NT2/D1 (cell line): ENCODE measurements around the gene PTPN18.
"Not testable (repeated sequence)": the region's sequence is repeated elsewhere in the genome, so short reads cannot be mapped to it uniquely, and the experiment has no call there.

Source experiments
- DNase-seq: peaks from one replicate; pipeline ENCODE4 v3.0.0-alpha.2; 2011; ENCODE audit warnings: low read depth, low spot score
- H3K27me3 ChIP-seq: 2 replicates; pipeline ENCODE4 v1.6.0; 2011; ENCODE audit warnings: mild to moderate bottlenecking; ENCODE audit not compliant: insufficient read length, insufficient read depth
- H3K36me3 ChIP-seq: 2 replicates; pipeline ENCODE4 v1.6.1; 2011; ENCODE audit warnings: mild to moderate bottlenecking, low read length, mixed read lengths; ENCODE audit not compliant: insufficient read depth, insufficient read length
- H3K4me1 ChIP-seq: 2 replicates; pipeline ENCODE4 v1.5.1; 2011; ENCODE audit not compliant: insufficient read depth, insufficient read length
- H3K4me3 ChIP-seq: 2 replicates; pipeline ENCODE4 v1.5.1; 2011; ENCODE audit warnings: low read depth; ENCODE audit not compliant: insufficient read length
- H3K9ac ChIP-seq: 2 replicates; pipeline ENCODE4 v1.6.0; 2011; ENCODE audit warnings: low read depth; ENCODE audit not compliant: insufficient read length
- H3K9me3 ChIP-seq: 2 replicates; pipeline ENCODE4 v1.5.1; 2011; ENCODE audit warnings: mild to moderate bottlenecking, low read length; ENCODE audit not compliant: insufficient read depth
- SUZ12 ChIP-seq: IDR thresholded peaks from 2 replicates; pipeline ENCODE4 v1.6.1; 2011; ENCODE audit not compliant: insufficient read length, insufficient read depth; ENCODE audit errors: extremely low read depth
- YY1 ChIP-seq: IDR thresholded peaks from 2 replicates; pipeline ENCODE4 v1.6.1; 2011; ENCODE audit not compliant: insufficient read length, insufficient read depth
- ZNF274 ChIP-seq: IDR thresholded peaks from 2 replicates; pipeline ENCODE4 v1.6.1; 2011; ENCODE audit warnings: mild to moderate bottlenecking, low read depth, low read length

PTPN18 gene

DNA sequence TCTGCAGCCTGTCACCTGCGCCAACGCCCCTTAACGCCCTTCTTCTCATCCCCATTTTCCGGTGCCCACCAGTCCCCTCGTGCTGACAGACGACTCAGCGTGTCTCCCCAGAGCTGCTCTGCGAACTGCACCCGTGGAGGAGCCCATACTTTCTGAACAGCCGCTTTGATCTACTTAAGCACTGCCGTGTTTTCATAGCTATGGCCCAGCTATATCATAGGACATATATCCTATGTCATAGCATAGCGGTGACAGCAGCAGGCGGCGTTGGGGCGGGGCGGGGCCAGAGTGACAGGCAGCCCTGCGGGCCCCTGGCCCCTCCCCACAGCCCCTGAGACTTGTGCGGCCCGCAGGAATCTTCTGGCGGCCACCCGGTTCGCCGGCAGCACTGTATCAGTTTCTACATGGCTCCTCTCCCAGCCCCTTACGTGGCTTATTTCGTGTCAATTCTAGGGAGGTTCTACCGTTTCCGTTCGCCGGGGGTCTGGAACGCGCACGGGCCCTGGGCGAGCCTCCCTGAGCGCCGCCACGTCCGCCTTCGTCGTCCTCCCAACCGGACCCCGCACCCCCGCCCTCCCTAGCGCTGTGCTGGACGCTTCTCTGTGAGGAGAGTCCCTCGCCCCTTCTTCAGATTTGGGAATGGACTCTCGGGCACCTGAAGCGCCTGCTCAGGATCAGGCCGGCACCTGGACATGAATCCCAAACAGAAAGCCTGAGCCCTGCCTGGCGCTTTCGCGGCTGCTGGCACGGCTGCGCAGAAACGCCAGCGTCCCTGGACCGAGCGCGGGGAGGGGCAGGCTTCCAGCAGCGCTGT is 35.4 kb downstream of the PTPN18 start:
- no peak for DNase-seq
- TF ChIP-seq ZNF274 (no peak), SUZ12 (no peak)
- peak overlapping the region; percentile 85 for H3K9ac ChIP-seq

DNA sequence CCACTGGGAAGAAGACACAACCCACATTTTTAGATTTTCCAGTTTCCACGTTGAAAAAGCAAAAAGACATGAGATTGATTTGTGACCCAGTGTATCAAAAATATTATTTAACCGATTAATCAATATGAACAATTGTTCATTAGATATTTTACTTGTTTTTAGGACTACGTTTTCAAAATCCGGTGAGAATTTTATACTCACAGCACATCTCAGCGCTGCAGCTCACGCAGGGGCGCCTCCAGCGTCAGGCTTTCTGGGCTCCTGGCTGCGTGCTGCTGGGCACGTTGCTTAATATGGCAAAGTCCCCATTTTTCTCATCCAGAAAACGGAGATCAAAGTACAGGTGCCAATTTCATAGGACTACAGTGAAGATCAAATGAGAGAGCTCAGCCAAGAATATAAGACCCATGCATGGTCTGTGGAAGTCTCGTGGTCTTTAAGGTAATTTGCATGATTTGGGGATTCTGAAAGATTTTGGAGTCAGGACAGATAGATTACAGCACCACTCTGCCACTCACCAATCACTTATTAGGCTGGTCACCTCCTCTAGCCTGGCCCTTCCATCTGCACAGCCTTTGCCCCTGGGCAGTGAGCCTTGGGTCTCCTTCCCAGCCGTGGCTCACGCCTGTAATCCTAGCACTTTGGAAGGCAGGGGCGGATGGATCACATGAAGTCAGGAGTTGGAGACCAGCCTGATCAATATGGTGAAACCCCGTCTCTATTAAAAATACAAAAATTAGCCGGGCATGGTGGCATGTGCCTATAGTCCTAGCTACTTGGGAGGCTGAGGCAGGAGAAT is 36.2 kb downstream of the PTPN18 start:
- peak overlapping the region; percentile 44 for H3K9ac ChIP-seq
- H3K27me3 ChIP-seq: peaks cover 4% of the 10 kb centered on the region
- no peaks in the 10 kb centered on the region for H3K36me3 ChIP-seq
- H3K4me1 ChIP-seq: peaks cover 4% of the 10 kb centered on the region
- H3K4me3 ChIP-seq: peak overlapping the region; percentile 67
- H3K9me3 ChIP-seq: no peaks in the 10 kb centered on the region
- TF ChIP-seq SUZ12 (no peak), ZNF274 (no peak), YY1 (no peak)
- DNase-seq: no peak

More for the DNA sequence above, 35.4 kb downstream of the PTPN18 start:
- Histone ChIP-seq H3K27me3 (peaks cover 4% of the 10 kb centered on the region), H3K9me3 (no peaks in the 10 kb centered on the region), H3K36me3 (no peaks in the 10 kb centered on the region), H3K4me3 (peak overlapping the region; percentile 67), H3K4me1 (peaks cover 4% of the 10 kb centered on the region)

DNA sequence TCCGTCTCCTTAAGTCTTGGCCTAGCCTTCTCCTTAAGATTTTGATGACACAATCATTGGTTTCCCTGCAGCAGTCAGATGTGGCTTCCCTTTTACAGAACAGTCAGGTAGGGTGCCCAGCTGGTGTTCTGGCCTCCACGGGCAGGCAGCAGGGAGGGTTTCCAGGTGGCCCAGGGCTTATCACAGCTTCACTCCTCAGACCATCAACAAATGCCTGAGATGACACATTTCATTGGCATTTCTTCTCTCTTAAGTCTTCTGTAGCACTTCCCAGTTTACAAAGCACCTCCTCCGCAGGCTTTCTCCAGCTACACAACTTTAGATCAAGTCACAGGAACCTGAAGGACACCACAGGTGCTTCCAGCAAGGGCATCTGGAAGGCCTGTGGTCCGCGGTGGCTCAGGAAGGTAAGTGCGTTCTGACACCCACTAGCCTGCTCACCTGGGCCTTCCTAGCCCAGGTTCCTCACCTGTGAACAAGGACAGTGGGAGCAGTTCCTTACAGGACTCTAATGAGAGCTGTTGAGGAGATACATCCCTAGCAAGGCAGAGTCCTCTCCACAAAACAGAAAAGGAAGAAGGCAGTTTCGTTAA is 37.6 kb downstream of the PTPN18 start:
- DNase-seq: no peak
- no peaks in the 10 kb centered on the region for H3K36me3 ChIP-seq
- peaks cover 4% of the 10 kb centered on the region for H3K27me3 ChIP-seq
- peaks cover 4% of the 10 kb centered on the region for H3K4me1 ChIP-seq
- no peak for TF ChIP-seq ZNF274
- no peak for TF ChIP-seq SUZ12
- TF ChIP-seq YY1: no peak
- no peak overlapping the region for H3K9ac ChIP-seq
- no peaks in the 10 kb centered on the region for H3K9me3 ChIP-seq
- no peak overlapping the region for H3K4me3 ChIP-seq

DNA sequence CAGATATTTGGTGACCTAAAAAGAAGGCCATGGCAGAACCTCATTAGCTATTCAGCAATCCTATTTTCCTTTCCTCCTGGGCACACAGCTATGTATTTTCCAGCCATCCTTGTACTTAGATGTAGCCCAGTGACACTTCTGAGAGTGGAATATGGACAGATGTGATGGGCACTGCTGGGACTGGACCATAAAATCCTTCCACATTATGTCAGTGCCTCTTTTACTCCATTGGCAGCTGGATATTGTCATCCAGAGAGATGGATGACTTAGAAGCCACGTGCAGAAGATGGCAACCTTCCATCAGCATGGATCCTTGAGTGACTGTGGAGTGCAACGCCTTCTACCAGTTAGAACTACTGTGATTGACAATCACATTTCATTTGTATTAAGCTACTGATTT is 50.4 kb downstream of the PTPN18 start:
- not testable (repeated sequence) for DNase-seq, H3K9me3 ChIP-seq, H3K36me3 ChIP-seq, H3K4me1 ChIP-seq, H3K9ac ChIP-seq, H3K4me3 ChIP-seq, H3K27me3 ChIP-seq

DNA sequence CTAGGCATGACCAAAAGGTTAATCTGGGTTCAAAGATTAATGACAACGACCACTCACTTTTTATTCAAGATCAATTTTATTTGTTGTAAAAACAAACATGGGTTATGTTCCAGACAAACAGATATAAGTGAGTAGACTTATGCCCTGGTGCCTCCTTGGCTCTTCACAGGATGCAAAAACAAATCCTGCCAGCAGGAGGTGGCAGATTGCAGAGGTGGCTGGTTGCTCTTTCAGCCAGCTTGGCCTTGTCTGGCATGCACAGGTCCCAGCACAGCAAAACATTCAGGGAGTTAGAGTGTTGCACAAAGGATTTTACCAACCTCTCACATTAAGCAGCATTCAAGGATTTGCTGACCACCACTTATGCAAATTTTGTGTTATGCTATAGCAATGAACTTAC is 60.8 kb downstream of the PTPN18 start:
- not testable (repeated sequence) for H3K9me3 ChIP-seq, H3K4me1 ChIP-seq, H3K36me3 ChIP-seq, DNase-seq, H3K9ac ChIP-seq, H3K4me3 ChIP-seq, H3K27me3 ChIP-seq

DNA sequence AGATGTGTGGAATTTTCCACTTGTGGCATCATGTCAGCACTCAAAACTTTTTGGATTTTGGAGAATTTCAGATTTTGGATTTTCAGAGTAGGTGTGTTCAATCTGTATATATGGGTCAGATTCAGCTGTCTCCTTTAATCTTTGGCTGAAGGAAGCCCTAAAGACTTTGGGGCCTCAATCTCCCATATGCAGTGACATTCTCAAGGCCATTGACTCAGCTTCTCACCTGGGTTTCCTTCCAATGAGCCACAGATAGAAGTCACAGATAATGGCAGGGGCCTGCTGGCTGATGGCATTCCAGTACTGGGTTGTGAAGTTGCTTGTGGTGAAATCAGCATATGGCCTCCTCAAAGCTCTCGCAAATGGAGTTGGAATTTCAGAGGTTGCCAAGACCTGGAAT is 63.0 kb downstream of the PTPN18 start:
- H3K27me3 ChIP-seq, H3K4me1 ChIP-seq, DNase-seq, H3K4me3 ChIP-seq, H3K9me3 ChIP-seq, H3K9ac ChIP-seq, H3K36me3 ChIP-seq: not testable (repeated sequence)
